ENCODE measurements around the gene DNAH11. TPM values are rescaled to one million over a fixed set of nuclear protein-coding genes. Genes with fewer than 3 reads are reported as not detected.

The DNAH11 gene
- total RNA-seq, 1 donor from 2014 or later: 0.03 TPM

DNA sequence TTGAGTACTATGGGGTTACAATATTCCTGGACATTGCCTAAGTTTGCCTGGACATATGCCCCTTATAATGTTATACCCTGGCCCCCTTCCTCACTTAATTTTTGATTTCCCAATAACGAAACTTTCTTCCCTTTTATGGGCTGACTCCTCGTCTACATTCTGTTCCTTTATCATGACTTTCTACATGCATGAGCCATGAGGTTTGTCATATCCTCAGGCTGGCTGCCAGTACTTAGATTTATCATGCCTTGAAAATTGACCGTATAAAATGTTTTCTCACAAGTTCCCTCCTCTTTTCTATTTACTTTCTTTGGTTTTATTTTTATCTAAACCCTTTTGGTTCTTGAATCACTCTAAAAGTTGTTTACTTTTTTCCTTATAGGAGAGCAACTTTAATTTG is 4.7 kb downstream of the DNAH11 start:
- ATAC-seq (ENCODE audit: poor library complexity) (no peak), DNase-seq (no peak)
- intact Hi-C loops (cut with DNase I): no loop called here

DNA sequence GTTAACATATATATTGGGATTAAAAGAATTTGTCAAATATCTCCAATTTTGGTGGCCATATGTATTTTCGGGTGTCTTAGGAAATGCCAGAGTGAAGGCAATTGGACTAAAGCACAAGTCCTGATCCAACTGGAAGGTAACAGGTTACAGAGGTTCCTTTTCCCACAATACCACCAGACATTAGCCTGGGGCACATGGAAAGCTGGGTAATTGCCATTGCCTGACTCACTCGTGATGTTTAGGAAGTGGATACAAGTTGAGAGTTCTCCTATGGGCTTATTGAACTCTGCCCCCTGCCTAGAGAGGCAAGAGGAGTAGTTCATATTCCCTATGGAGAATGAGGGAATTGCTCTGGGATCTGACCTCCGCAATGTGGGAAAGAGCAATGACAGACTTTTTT is 5.7 kb downstream of the DNAH11 start:
- ATAC-seq (ENCODE audit: poor library complexity): no peak
- no peak for DNase-seq
- intact Hi-C loops (cut with DNase I): no loop called here

DNA sequence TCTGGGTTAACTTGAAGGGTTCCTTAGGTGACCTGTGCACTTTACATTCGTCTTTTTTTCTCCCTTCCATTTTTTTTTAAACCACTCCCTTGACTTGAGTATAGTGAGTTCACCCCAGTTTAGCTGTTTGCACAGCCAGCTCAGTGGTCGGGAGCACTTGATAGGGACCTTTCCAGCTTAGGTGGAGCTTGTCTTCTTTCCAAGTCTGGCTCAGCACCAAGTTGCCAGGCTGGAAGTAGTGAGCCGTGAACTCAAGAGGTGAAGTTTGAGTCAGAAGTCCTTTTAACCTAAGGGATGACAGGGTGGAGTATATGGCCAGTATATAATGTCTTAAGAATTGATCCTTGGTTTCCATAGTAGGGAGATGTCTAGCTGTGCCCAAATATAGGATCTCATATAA is 7.2 kb downstream of the DNAH11 start:
- ATAC-seq (ENCODE audit: poor library complexity) (no peak), DNase-seq (no peak)
- intact Hi-C loops (cut with DNase I): no loop called here

DNA sequence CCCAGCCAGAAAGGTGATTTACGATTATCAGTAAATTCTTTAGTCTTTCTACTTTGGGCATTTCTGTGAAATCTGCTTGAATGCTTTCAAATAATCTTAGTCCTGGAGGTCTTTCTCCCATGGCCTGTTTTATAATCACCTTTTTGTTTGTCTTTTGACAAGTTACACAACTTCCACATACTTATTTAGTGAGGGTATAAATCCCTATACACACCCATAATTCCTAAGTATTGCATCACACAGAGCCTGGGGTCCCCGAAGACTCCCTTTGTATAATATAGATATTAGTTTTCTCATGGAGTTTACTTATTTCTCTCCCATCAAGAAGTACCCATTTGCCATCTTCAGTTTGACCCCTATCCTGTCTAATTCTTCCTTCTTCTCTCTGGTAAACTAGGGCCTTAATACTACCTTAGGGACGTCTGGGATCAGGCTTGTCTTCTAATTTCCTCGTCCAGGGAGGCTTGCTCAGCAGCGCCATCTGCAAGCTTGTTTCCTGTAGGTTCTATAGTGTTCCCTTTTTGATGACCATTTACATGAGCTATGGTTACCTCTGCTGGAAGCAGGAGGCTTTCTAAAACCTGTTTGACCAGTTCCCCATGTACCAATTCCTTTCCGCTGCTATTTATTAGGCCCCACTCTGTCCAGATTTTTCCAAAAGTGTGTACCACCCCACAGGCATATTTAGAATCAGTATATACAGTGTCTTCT is 8.1 kb downstream of the DNAH11 start:
- ATAC-seq (ENCODE audit: poor library complexity): no peak
- no peak for DNase-seq
- intact Hi-C loops (cut with DNase I): no loop called here

DNA sequence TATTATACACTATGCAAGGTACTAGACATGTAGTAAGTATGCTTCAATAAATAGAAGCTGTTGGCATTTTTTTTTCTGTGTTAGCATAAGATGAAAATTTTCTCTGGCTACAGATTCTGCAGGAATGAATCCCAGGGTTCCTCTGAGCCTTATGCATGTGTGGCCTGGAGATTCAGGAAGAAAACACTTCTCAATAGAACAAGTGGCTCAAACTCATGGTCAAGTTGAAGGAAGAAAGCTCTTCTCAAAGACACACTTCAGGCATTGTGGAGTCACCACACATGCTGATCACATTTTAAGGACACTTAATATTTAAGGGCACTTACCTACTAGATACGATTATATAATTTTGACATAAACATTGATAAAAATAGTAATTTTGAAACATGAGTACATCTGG is 19.5 kb downstream of the DNAH11 start:
- intact Hi-C loops (cut with DNase I): no loop called here
- ATAC-seq (ENCODE audit: poor library complexity): no peak
- DNase-seq: no peak

DNA sequence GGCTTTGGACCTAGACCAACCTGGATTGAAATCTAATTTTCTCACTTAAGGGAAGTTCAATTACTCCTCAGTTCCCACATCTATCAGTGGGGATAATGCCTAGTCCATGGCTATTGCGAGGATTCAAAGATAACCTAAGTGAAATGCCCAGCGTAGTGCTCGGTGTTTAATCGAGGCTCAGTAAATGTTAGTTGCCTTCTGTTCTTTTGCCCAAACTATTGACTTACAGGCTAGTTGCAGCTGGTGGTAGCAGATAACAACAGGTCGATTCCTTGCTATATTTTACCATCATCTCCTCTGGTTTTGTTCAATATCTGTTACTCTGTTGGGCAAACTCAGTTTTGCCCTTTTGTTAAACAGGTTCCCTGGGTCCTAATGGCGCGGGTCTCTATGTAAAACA is 22.8 kb downstream of the DNAH11 start:
- ATAC-seq (ENCODE audit: poor library complexity): no peak
- intact Hi-C loops (cut with DNase I): no loop called here
- DNase-seq: no peak

DNA sequence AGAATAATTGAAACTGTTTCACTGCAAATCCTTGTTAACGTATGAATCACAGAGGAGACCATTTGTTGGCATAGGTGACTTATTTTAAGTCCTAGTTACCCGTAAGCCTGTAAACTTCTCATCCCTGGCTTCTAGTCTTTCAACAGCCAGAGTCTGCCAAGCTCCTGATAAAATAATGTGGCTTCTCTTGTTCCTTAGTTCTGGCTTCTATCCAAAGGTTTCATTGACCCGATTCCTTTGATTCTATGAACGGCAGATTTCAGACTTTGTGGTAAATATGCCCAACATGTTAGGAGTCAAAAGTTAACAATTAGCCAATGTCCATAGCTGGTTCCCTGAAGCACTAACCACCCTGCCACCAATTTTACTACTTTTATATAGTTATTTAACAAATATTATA is 23.3 kb downstream of the DNAH11 start:
- ATAC-seq (ENCODE audit: poor library complexity): no peak
- intact Hi-C loops (cut with DNase I): no loop called here

DNA sequence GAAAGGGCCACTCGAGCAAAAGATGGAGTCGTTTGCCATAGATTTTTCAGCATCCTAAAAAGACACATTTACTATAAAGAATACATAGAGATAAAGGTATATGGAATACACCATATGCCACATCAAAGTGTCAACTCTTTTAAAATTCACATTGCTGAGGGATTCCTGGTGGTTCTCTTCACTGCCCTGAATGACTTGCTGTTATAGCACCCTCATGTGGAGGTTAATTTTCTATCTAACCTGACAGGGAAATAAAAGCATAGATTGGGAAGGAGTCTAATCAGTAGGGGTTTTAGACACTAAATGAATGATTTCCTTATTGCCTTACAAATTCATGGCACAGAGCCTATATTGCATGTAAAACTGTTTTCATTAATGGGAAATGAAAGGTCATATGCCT is 25.9 kb downstream of the DNAH11 start:
- no peak for ATAC-seq (ENCODE audit: poor library complexity)
- DNase-seq: no peak
- intact Hi-C loops (cut with DNase I): no loop called here

More for the DNA sequence above, 23.3 kb downstream of the DNAH11 start:
- DNase-seq: no peak

DNA sequence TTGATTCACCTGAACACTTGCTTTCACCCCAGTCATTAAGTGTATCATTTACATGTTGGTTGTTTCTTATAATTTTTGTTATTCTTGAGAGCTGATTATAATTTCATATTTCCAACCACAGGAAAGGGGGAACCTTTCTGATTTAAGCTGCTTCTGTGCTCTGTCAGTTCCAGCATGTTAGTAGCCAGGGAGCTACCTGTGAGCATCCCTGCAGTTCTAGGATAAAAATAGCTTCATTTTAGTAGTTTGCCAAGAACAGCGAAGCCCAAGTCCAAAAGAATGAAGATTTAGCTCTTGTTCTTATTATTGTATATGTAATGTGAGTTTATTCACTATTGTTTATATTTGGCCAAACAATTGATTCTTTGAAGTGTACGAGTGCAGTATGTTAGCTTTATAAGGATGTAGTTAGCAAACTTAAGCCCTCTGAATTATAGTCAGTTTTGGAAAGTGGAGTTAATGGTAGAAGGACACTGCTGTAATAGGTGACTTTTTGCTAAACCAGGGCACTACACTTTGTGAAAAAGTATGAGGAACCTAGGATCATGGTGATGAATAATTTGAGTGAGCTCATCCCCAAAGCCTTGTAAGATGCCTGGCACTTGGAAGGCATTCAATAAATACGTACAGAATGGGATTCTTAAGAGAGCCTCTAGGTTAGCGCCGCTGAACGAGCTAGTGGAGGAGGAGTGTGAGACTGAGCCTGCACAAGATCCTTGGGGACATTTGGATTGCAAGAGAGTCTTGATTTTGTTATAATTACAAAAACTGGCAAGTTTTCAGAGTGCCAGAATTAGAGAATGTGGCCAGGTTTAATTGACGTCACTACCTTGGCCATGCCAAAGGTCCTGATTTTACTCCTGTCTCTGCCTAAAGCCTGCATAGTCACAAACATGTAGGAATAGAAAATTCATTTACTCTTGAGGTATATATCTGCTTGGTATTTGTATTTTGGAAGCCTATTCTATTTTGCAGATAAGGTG is 29.8 kb downstream of the DNAH11 start:
- DNase-seq (no peak), ATAC-seq (ENCODE audit: poor library complexity) (no peak)
- intact Hi-C loops (cut with DNase I): no loop called here

DNA sequence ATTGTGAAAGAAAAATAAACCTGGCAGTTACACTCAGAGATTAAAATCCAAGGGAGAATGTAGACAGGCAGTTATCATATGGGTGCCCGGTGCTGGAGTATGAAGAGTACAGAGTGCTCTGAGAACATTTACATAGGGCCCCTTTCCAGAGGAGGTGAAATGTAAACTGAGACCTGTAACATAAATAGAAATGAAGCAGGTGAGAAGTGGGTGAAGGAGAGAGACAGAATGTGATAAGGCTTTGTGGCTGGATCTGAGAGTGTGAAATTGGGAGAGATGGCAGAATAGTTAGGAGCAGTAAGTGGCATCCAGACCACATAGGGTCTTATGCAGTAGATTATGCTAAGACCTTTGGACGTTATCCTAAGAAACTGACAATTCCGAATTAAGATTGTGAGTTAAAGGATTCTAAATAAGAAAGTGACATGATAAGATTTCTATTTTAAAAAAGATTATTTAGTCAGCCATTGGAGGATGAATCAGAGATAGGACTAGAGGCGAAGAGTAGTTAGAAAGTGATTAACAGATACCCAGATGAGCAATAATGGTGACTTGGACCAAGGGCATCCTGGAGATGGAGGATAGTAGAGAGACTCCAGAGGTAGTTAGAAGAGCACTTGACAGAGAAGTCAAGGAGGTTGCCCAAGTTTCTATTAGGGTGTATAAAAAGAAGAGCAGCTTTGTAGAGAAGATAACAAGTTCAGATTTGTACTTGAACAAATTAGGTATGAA is 36.7 kb downstream of the DNAH11 start:
- DNase-seq (no peak), ATAC-seq (ENCODE audit: poor library complexity) (peak; percentile 28)
- intact Hi-C loops (cut with DNase I): no loop called here

DNA sequence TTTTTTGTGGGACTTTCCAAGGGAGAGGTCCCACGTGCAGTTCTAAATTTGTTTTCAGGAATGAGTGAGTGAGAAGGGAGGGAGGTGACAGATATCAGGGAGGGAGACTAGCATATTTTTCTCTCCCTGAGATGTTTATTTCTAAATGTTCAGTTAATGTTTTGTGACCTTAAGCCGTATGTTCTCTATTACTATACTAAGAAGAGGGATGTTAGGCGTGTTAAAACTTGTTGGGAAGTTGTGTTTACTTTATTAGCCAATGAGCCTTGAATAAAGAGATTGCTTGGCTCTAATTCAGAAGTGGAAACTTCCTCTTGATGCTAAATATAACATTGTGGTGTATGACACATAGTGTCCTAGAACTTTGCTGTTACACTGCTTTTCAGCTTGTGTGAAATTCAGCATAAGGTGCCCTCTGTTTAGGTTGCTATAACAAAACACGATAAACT is 37.3 kb downstream of the DNAH11 start:
- DNase-seq (no peak), ATAC-seq (ENCODE audit: poor library complexity) (peak; percentile 96)
- intact Hi-C loops (cut with DNase I): no loop called here

DNA sequence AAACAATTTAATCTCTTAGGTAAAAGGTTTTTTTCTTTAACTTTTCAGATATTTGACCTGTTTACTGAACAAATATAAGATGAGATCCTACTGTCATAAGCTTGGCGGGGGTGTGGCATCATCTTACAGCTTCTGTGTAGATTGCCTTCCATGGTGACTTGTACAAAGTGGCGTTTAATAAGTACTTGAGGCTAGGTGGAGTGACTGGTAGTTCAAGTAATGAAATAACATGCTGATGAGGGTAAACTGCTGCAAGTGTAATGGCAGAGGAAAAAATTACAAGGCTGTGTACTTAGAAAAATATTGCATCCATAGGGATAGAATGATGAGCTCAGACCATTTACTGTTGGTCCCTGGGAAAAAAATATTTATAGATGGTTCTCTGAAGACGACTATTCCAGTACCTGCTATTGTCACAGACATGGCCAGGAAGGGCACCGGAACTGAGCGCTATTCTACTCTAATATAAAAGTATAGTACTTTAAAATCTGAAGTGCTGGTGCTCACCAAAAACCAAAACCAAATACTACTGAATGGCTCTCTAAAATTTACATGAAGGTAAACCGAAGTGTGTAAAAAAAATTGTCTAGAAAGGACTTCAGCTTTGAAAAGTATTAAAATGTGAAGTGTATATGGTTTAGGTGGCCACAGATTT is 42.4 kb downstream of the DNAH11 start:
- no peak for DNase-seq
- intact Hi-C loops (cut with DNase I): no loop called here
- ATAC-seq (ENCODE audit: poor library complexity): no peak

DNA sequence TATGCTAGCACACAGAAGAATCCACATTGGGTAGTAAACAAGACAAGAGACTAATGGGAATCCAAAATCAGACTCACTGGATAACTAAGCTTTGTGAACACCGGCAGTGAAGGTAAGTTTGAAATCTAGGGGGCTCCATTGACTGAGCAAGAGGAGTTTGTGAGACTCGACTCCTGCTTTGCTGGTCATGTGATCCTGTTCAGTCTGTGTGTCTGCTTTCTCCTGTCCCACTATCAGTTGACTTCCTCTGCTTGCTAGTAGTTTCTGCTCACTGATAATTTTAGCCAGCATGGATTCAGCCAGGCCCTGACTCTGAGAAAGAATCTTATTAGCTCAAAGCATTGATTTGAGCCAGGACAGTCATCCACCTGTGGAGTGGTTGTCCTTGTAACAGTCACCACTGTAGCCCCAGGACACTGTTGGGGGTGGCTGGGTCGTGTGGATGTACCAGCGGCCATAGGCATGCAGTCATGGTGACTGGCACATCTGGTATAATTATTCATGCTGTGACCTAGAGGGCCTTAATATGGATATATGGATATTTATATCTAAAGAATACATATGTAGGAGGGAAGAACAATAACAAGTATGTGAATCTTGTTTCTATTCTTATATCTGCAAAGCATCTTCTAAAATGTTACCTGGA is 44.4 kb downstream of the DNAH11 start:
- DNase-seq: no peak
- intact Hi-C loops (cut with DNase I): no loop called here
- ATAC-seq (ENCODE audit: poor library complexity): no peak

DNA sequence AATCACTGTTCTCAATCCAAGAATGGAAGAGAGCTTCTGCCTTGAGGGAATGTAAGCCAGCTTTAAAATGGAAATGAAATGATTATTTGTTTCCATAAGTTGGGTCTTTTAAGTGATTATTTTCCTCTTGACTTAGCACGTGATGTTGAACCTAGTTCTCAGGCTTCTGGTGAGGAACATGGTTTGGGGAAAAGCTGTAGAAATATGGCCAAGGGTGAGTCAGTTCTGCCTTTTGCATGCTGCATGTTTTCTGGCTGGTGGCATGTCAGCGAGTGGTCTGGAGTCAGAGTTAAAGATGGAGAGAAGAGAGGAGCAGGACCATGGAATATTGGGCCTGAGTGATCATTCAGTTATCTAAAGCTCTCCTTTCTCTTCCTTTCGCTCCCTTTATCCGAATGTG is 54.0 kb downstream of the DNAH11 start:
- no peak for ATAC-seq (ENCODE audit: poor library complexity)
- intact Hi-C loops (cut with DNase I): no loop called here
- no peak for DNase-seq

DNA sequence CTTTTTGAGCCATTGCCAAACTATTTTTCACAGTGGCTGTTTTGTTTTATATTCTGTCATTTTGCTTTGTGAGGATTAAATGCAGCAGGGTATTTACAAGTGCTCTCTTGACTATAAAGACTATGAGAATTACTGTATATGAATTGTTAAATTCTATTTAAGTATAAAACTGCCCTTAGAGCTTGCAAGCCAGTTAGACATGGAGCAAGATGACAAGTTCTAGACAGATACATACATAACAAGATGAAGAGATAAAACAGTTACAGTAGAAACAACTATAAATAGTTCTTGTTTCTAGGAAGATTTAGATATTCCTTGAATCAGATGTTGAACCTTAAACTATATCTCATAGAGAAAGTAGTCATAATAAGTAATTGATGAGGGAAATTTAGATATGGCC is 60.6 kb downstream of the DNAH11 start:
- intact Hi-C loops (cut with DNase I): no loop called here
- ATAC-seq (ENCODE audit: poor library complexity): no peak

DNA sequence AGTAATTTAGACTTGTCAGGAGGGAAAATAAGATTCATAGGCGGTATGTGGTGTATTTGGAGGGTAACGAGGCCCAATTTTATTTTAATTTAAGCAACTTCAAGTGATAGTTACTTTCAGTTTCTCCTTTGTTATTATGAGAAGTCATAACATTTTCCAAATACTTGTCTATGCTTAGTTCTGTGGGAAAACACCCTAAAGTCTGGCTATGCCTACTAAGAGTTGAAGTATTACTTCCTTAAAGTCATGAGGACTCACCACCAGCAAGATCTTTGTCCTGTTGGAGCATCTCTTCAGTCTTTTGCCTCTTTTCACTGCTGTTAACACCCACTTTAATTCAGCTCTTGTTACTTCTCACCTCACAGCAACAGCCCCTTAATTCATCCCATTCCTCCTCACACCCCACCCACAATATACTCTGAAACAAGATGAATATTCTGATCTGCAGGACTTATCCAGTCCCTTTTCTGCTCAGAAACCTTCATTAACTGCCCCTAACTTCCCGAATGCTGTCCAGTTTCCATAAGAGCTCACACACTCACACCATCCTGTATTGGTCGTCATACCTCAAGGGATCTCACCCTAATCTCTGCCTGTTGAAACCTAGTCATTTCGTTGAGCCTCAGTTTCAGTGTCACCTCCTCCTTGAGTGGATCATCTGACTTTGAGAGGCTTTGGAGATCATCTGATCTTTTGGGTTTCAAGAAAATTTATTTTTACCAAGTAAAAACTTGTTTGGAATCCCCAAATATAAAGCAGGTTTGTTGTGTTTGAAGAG is 61.3 kb downstream of the DNAH11 start:
- ATAC-seq (ENCODE audit: poor library complexity): no peak
- intact Hi-C loops (cut with DNase I): no loop called here
- no peak for DNase-seq

More for the DNA sequence above, 60.6 kb downstream of the DNAH11 start:
- DNase-seq: no peak

DNA sequence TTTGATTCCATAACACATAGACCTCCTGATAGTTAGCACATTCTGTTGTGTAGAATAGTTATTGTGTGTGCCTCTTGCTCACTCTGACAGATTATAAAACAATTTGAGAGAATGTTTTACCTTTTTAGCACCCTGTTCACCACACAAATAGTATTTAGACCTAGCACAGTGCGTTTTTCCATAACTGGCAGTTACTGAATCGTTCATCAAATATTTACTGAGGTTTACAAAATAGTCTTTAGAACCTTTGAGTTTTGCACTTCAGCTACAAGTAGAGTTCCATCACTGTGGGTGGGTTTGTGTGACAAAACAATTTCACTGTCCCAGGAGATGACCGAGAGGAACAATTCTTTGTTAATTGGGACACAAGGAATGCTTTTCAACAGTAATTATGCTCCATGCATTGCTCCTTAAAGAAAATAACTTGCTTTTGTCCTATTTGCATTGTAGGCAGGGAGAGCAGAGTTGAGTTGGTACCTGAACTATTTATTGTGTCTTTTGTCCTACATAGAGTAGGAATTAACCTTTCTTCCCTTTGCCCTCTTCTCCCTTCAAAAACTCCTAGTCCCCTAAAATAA is 62.3 kb downstream of the DNAH11 start:
- no peak for DNase-seq
- intact Hi-C loops (cut with DNase I): no loop called here
- ATAC-seq (ENCODE audit: poor library complexity): no peak

All from Right ventricle myocardium superior (tissue), 1 donor.